ENCODE results near the gene FANCC. TPM values are rescaled to one million over a fixed set of nuclear protein-coding genes. Genes with fewer than 3 reads are reported as not detected.

The FANCC gene
- total and polyA plus RNA-seq, 2 of the 13 experiments (the other 11 are each of a cell fraction or from before 2014, with no cell fraction given) = 7.4 to 8.6 TPM

GRCh38 chr9:95192631-95193030 lies 124.9 kb downstream of the FANCC start (continued):
- TF ChIP-seq ZNF296 (CRISPR knock-in tag; conservative IDR thresholded peaks at IDR 0.05) = no peak
- no peak for TF ChIP-seq ZNF3 (CRISPR knock-in tag; IDR thresholded peaks at IDR 0.05)
- TF ChIP-seq DMAP1 (CRISPR knock-in tag; IDR thresholded peaks at IDR 0.05) = no peak
- no peak for TF ChIP-seq ZNF276 (CRISPR knock-in tag; IDR thresholded peaks at IDR 0.05; ENCODE audit: low read depth)
- TF ChIP-seq RCOR2 (CRISPR knock-in tag; IDR thresholded peaks at IDR 0.05) = no peak
- no peak for TF ChIP-seq KAT2B (IDR thresholded peaks at IDR 0.05; ENCODE audit: borderline replicate concordance, low read depth, low read length)
- no peak for TF ChIP-seq GMEB1 (CRISPR knock-in tag; IDR thresholded peaks at IDR 0.05; ENCODE audit: borderline replicate concordance)

GRCh38 chr9:95190413-95190812 lies 127.1 kb downstream of the FANCC start:
- H4K20me1 ChIP-seq (ENCODE audit: insufficient read depth, low read length) = no peaks in the 10 kb centered on the region
- no peak for DNase-seq (ENCODE audit: low spot score)
- ChIA-PET CTCF (ENCODE audit: low intra/inter-chr PET ratio, low total read pairs) (no interaction called here), POLR2A (no interaction called here)
- TF ChIP-seq ZNF615 (CRISPR knock-in tag; IDR thresholded peaks at IDR 0.05; ENCODE audit: borderline replicate concordance) (no peak), TIGD3 (CRISPR knock-in tag; IDR thresholded peaks at IDR 0.05; ENCODE audit: borderline replicate concordance) (no peak), MXD4 (CRISPR knock-in tag; IDR thresholded peaks at IDR 0.05) (no peak), TAF1 (CRISPR knock-in tag; IDR thresholded peaks at IDR 0.05) (no peak)
- H3K79me2 ChIP-seq (ENCODE audit: insufficient read depth, low read length) = no peaks in the 10 kb centered on the region
- H2AFZ ChIP-seq (ENCODE audit: low read length) = no peak overlapping the region
- H3K4me3 ChIP-seq (replicated peaks in 1 of 3; ENCODE audit: insufficient read depth in 1 of 3, low read depth in 2 of 3, low read length in 3 of 3) = no peak overlapping the region
- no peak overlapping the region for H3K27ac ChIP-seq (ENCODE audit: extremely low read length, insufficient read depth, low read length)
- H3K27me3 ChIP-seq (ENCODE audit: control insufficient read depth in 1 of 2, insufficient read depth in 2 of 2, low read length in 2 of 2) = no peaks in the 10 kb centered on the region
- intact Hi-C loops (cut with micrococcal nuclease; ENCODE audit: unreplicated experiment) (no loop called here), in situ Hi-C loops (cut with HindIII; ENCODE audit: extremely low pct_ligation_motif_present, low pct_unique_long_range_greater_than_20kb) (no loop called here)
- BruUV-seq (replicated peaks) = no TSS peak
- no peak for ATAC-seq
- H3K9me3 ChIP-seq (ENCODE audit: low read length) = no peaks in the 10 kb centered on the region
- 93% methylated on average over 4 of the region's 4 CpGs for WGBS (ENCODE audit: low lambda C conversion rate)
- H3K36me3 ChIP-seq (replicated peaks in 1 of 2; ENCODE audit: control insufficient read depth in 1 of 2, insufficient read depth in 2 of 2, low read length in 2 of 2) = no peaks in the 10 kb centered on the region
- peaks cover 9% of the 10 kb centered on the region for H3K4me1 ChIP-seq (ENCODE audit: insufficient read depth, low read length)
- no peak overlapping the region for H3K4me2 ChIP-seq (ENCODE audit: low read depth, low read length)
- no peak overlapping the region for H3K9ac ChIP-seq (ENCODE audit: insufficient read depth, low read depth, low read length)
- no peak for FAIRE-seq
